Keratinocyte (primary cell): ENCODE data around the gene HIRA. TPM values are rescaled to one million over a fixed set of nuclear protein-coding genes. Genes with fewer than 3 reads are reported as not detected.

Source experiments
- DNase-seq: peaks from one replicate; pipeline ENCODE4 v3.0.0-alpha.2; 2011; ENCODE audit warnings: low read depth, missing footprints, low spot score
- FAIRE-seq: peaks from 2 replicates; lab custom pipeline; 2011; peaks lifted over from hg19 to GRCh38; lab: Jason Lieb, UNC
- H2AFZ ChIP-seq: 2 replicates; pipeline ENCODE4 v1.6.0; 2012; ENCODE audit warnings: low read length, control low read depth, inconsistent platforms; ENCODE audit not compliant: control insufficient read depth
- H3K27ac ChIP-seq: 2 replicates; pipeline ENCODE4 v1.5.1; 2011; ENCODE audit warnings: low read length; ENCODE audit not compliant: control insufficient read depth, insufficient read depth
- H3K27me3 ChIP-seq: 3 replicates; pipeline ENCODE4 v1.6.0; 2011; ENCODE audit warnings: low read length; ENCODE audit not compliant: control insufficient read depth, insufficient read depth; ENCODE audit errors: extremely low read depth
- H3K36me3 ChIP-seq, 2 experiments: 2 replicates in 1 of 2; 3 replicates in 1 of 2; pipeline ENCODE4 v1.5.1; 2011; ENCODE audit warnings: low read length in 2 of 2, mild to moderate bottlenecking in 1 of 2; ENCODE audit not compliant: control insufficient read depth in 2 of 2, insufficient read depth in 2 of 2; ENCODE audit errors: extremely low read depth in 1 of 2
- H3K4me1 ChIP-seq: 3 replicates; pipeline ENCODE4 v1.5.1; 2011; ENCODE audit warnings: low read length; ENCODE audit not compliant: control insufficient read depth, insufficient read depth; ENCODE audit errors: extremely low read depth
- H3K4me2 ChIP-seq: 3 replicates; pipeline ENCODE4 v1.6.0; 2011; ENCODE audit warnings: low read depth, low read length; ENCODE audit not compliant: control insufficient read depth, insufficient read depth; ENCODE audit errors: extremely low read depth
- H3K4me3 ChIP-seq, 3 experiments: fragments of 200-600 bp in 1 of 3; sonication (generic) in 1 of 3; 2 replicates in 2 of 3; 3 replicates in 1 of 3; pipeline ENCODE4 v1.5.1; 2011 to 2016; ENCODE audit warnings: low read length in 3 of 3, mild to moderate bottlenecking in 3 of 3, control low read depth in 2 of 3, inconsistent platforms in 1 of 3, low read depth in 1 of 3, mixed read lengths in 1 of 3, mixed run types in 1 of 3, moderate library complexity in 1 of 3; ENCODE audit not compliant: control insufficient read depth in 2 of 3, insufficient read depth in 2 of 3; ENCODE audit errors: extremely low read depth in 1 of 3
- H3K79me2 ChIP-seq: 2 replicates; pipeline ENCODE4 v1.6.0; 2012; ENCODE audit warnings: low read length; ENCODE audit not compliant: control insufficient read depth, insufficient read depth
- H3K9ac ChIP-seq: 3 replicates; pipeline ENCODE4 v1.6.0; 2011; ENCODE audit warnings: low read length; ENCODE audit not compliant: control insufficient read depth, insufficient read depth; ENCODE audit errors: extremely low read depth
- H3K9me1 ChIP-seq: 3 replicates; pipeline ENCODE4 v1.6.0; 2011; ENCODE audit warnings: low read length; ENCODE audit not compliant: control insufficient read depth, insufficient read depth; ENCODE audit errors: extremely low read depth
- H3K9me3 ChIP-seq: 2 replicates; pipeline ENCODE4 v1.5.1; 2012; ENCODE audit warnings: low read depth, low read length; ENCODE audit not compliant: control insufficient read depth
- H4K20me1 ChIP-seq: 3 replicates; pipeline ENCODE4 v1.6.0; 2011; ENCODE audit warnings: low read length; ENCODE audit not compliant: control insufficient read depth, insufficient read depth; ENCODE audit errors: extremely low read depth
- EZH2 ChIP-seq: IDR thresholded peaks from one replicate; pipeline ENCODE4 v1.6.1; 2012; ENCODE audit warnings: inconsistent platforms, mild to moderate bottlenecking, low read length, moderate library complexity
- dilution Hi-C: fragments of 300-500 bp; cut with MboI; formaldehyde crosslinking; loops from one replicate; pipeline ENCODE4 v1.7.0; 2020; ENCODE audit warnings: low sequenced_read_pairs; ENCODE audit not compliant: extremely low pct_ligation_motif_present
- polyA plus RNA-seq, 5 experiments: library from polyadenylated mRNA; depleted of rRNA in 3 of 5; stranded (reverse) in 3 of 5; stranded (forward) in 1 of 5; unstranded in 1 of 5; fragments of >200 nt; gene quantifications; 1 replicate in 1 of 5; 2 replicates in 3 of 5; 3 replicates in 1 of 5; pipeline versions ENCODE4 v1.2.1 to v1.2.3, GENCODE V29; 2011 to 2012; ENCODE audit warnings: missing spikeins in 2 of 5, low read depth in 1 of 5, low replicate concordance in 1 of 5
- small RNA-seq, 3 experiments: library from RNA; depleted of rRNA; stranded (forward); fragments of <200 nt; gene quantifications; one replicate each; pipeline ENCODE3, GENCODE V24; 2012; ENCODE audit warnings: low read depth in 3 of 3, low replicate concordance in 1 of 3; ENCODE audit not compliant: insufficient read length in 3 of 3

Gene HIRA
- polyA plus RNA-seq, 1 donor (not counting 4 experiments of a cell fraction or from before 2014, with no cell fraction given) = 16.7 TPM

- dilution Hi-C loops = no loop called here
- TF ChIP-seq EZH2 = no peak
- Histone ChIP-seq H3K4me1 (peaks cover 36% of the 10 kb centered on the region), H4K20me1 (no peaks in the 10 kb centered on the region), H3K79me2 (no peaks in the 10 kb centered on the region), H3K27ac (no peak overlapping the region), H2AFZ (no peak overlapping the region), H3K36me3 (no peaks in the 10 kb centered on the region), H3K9me3 (no peaks in the 10 kb centered on the region), H3K4me3 (no peak overlapping the region), H3K4me2 (no peak overlapping the region), H3K9ac (no peak overlapping the region), H3K9me1 (no peaks in the 10 kb centered on the region), H3K27me3 (no peaks in the 10 kb centered on the region)
- FAIRE-seq = no peak
- DNase-seq = no peak
These were observed 145.7 kb downstream of the HIRA start for GRCh38 chr22:19285831-19286230.

Small RNA genes within 50 kb of the gene (small RNA-seq; reads per million reads assigned to genes)
- 0 reads per million in 3 experiments for gene RN7SL168P

Other genes with a start within 250 kb of the HIRA start
- gene CLTCL1, start 140.0 kb downstream of the HIRA start, polyA plus RNA-seq = 11.2 to 19.4 TPM (median 12.4 TPM) in 3 replicates
- 37.7 to 48.8 TPM (median 46.3 TPM) in 3 replicates for gene MRPL40, start 812 bp upstream of the HIRA start, polyA plus RNA-seq
- gene C22orf39, start 16.0 kb upstream of the HIRA start, polyA plus RNA-seq = 9.1 to 13.8 TPM (median 12.3 TPM) in 3 replicates
- 145 to 156 TPM (median 150 TPM) in 3 replicates for gene UFD1, start 47.5 kb upstream of the HIRA start, polyA plus RNA-seq
- 5.2 to 22.7 TPM (median 14.3 TPM) in 3 replicates for gene CDC45, start 48.2 kb upstream of the HIRA start, polyA plus RNA-seq
- not detected in 3 replicates for gene CLDN5, start 92.7 kb upstream of the HIRA start, polyA plus RNA-seq